ENCODE measurements around the gene PTDSS2. TPM values are rescaled to one million over a fixed set of nuclear protein-coding genes. Genes with fewer than 3 reads are reported as not detected.
A peak's percentile ranks its signal among the peaks of the same experiment; 100 is the strongest.

The PTDSS2 gene
- polyA plus RNA-seq, 4 donors = 9.5 to 20.3 (median 15.4) TPM

GRCh38 chr11:417652-418342, 32.3 kb upstream of the PTDSS2 start:
- WGBS, 3 donors = 51 to 64% (median 62%) methylated on average over 18 to 19 of the region's 19 CpGs
- peaks cover 0 to 31% (median 0%) of the 10 kb centered on the region in 3 donors for H3K4me1 ChIP-seq (ENCODE audit: control insufficient read depth in 3 of 3, insufficient read depth in 2 of 3, low read depth in 1 of 3, low read length in 2 of 3)
- no peak for FAIRE-seq
- peaks cover 0 to 58% (median 7%) of the 10 kb centered on the region in 3 donors for H3K36me3 ChIP-seq (ENCODE audit: control insufficient read depth in 3 of 3, insufficient read depth in 2 of 3, low read depth in 1 of 3, low read length in 3 of 3)
- no peaks in the 10 kb centered on the region for H3K9me3 ChIP-seq (ENCODE audit: control insufficient read depth in 2 of 2, insufficient read depth in 1 of 2, low read depth in 1 of 2, low read length in 1 of 2)
- H3K27ac ChIP-seq (ENCODE audit: low read depth in 1 of 3, low read length in 2 of 3) = peak overlapping the region; percentile 63 to 90 (median 82)
- H3K27me3 ChIP-seq (ENCODE audit: control insufficient read depth in 3 of 3, insufficient read depth in 3 of 3, low read length in 3 of 3) = peaks cover 0 to 7% (median 0%) of the 10 kb centered on the region in 3 donors
- DNase-seq = no peak
- peak overlapping the region; percentile 6 to 83 (median 45) for H3K4me3 ChIP-seq (ENCODE audit: low read depth in 1 of 3, low read length in 3 of 3)

- Histone ChIP-seq H3K4me1 (ENCODE audit: control insufficient read depth in 3 of 3, insufficient read depth in 2 of 3, low read depth in 1 of 3, low read length in 2 of 3) (peaks cover 0 to 31% (median 0%) of the 10 kb centered on the region in 3 donors), H3K27me3 (ENCODE audit: control insufficient read depth in 3 of 3, insufficient read depth in 3 of 3, low read length in 3 of 3) (peaks cover 0 to 7% (median 0%) of the 10 kb centered on the region in 3 donors), H3K27ac (ENCODE audit: low read depth in 1 of 3, low read length in 2 of 3) (no peak overlapping the region), H3K36me3 (ENCODE audit: control insufficient read depth in 3 of 3, insufficient read depth in 2 of 3, low read depth in 1 of 3, low read length in 3 of 3) (peaks cover 0 to 58% (median 7%) of the 10 kb centered on the region in 3 donors), H3K4me3 (ENCODE audit: low read depth in 1 of 3, low read length in 3 of 3) (no peak overlapping the region), H3K9me3 (ENCODE audit: control insufficient read depth in 2 of 2, insufficient read depth in 1 of 2, low read depth in 1 of 2, low read length in 1 of 2) (no peaks in the 10 kb centered on the region)
- no peak for FAIRE-seq
- WGBS, 3 donors = 89 to 93% (median 91%) methylated on average over 30 of the region's 30 CpGs
- no peak for DNase-seq
These were observed 31.5 kb upstream of the PTDSS2 start for GRCh38 chr11:418343-419247.

- Histone ChIP-seq H3K4me3 (ENCODE audit: low read depth in 1 of 3, low read length in 3 of 3) (no peak overlapping the region), H3K4me1 (ENCODE audit: control insufficient read depth in 3 of 3, insufficient read depth in 2 of 3, low read depth in 1 of 3, low read length in 2 of 3) (peaks cover 0 to 28% (median 0%) of the 10 kb centered on the region in 3 donors), H3K36me3 (ENCODE audit: control insufficient read depth in 3 of 3, insufficient read depth in 2 of 3, low read depth in 1 of 3, low read length in 3 of 3) (peaks cover 0 to 62% (median 7%) of the 10 kb centered on the region in 3 donors), H3K27ac (ENCODE audit: low read depth in 1 of 3, low read length in 2 of 3) (no peak overlapping the region), H3K9me3 (ENCODE audit: control insufficient read depth in 2 of 2, insufficient read depth in 1 of 2, low read depth in 1 of 2, low read length in 1 of 2) (no peaks in the 10 kb centered on the region), H3K27me3 (ENCODE audit: control insufficient read depth in 3 of 3, insufficient read depth in 3 of 3, low read length in 3 of 3) (peaks cover 0 to 7% (median 0%) of the 10 kb centered on the region in 3 donors)
- FAIRE-seq = no peak
- DNase-seq = no peak
- WGBS, 3 donors = 88 to 92% (median 91%) methylated on average over 20 of the region's 20 CpGs
These were observed 30.7 kb upstream of the PTDSS2 start for GRCh38 chr11:419248-420005.

DNA sequence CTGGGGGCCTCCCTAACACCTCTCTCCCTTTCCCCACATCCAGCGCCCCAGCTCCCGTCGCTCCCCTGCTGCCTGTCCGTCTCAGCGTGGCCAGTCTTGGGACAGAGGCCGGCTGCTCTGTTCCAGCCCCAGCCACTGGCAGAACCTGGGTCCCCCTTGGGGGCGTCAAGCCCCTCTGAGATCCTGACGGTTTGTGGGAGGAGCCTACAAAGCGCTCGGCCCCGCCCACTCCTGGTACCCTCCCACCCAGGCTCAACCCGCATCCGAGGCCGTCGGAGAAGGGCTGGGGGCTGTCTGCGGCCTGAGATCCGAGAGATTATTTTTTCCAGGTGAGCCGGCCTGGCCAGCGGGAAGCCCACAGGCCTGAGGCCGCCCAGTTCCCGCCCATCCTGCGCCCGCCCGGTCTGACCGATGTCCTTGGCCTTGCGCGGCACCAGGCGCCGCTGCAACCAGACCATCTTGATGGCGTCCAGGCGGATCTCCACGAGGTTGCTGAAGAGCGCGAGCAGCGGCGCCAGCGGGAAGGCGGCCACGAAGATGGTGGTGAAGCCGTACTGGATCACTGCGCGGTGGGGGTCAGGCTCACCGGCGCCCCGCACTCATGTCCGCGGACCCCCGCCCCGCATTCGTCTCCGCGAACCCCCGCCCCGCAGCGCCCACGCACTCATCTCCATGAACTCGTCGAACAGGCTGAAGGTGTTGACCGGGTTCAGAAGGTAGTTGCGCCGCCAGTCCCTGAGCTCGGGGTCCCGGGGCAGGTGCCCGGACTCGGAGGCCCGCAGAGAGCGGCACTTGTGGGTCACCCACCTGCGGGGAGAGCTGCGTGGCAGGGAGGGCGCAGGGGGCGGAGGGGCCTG, 29.8 kb upstream of the PTDSS2 start:
- peaks cover 0 to 62% (median 7%) of the 10 kb centered on the region in 3 donors for H3K36me3 ChIP-seq (ENCODE audit: control insufficient read depth in 3 of 3, insufficient read depth in 2 of 3, low read depth in 1 of 3, low read length in 3 of 3)
- no peak overlapping the region for H3K27ac ChIP-seq (ENCODE audit: low read depth in 1 of 3, low read length in 2 of 3)
- FAIRE-seq = no peak
- WGBS, 3 donors = 73 to 90% (median 84%) methylated on average over 55 to 71 of the region's 71 CpGs
- peaks cover 0 to 20% (median 0%) of the 10 kb centered on the region in 3 donors for H3K4me1 ChIP-seq (ENCODE audit: control insufficient read depth in 3 of 3, insufficient read depth in 2 of 3, low read depth in 1 of 3, low read length in 2 of 3)
- no peak for DNase-seq
- no peak overlapping the region for H3K4me3 ChIP-seq (ENCODE audit: low read depth in 1 of 3, low read length in 3 of 3)
- no peaks in the 10 kb centered on the region for H3K9me3 ChIP-seq (ENCODE audit: control insufficient read depth in 2 of 2, insufficient read depth in 1 of 2, low read depth in 1 of 2, low read length in 1 of 2)
- H3K27me3 ChIP-seq (ENCODE audit: control insufficient read depth in 3 of 3, insufficient read depth in 3 of 3, low read length in 3 of 3) = peaks cover 0 to 7% (median 0%) of the 10 kb centered on the region in 3 donors

- Histone ChIP-seq H3K27ac (ENCODE audit: low read depth in 1 of 3, low read length in 2 of 3) (no peak overlapping the region), H3K4me1 (ENCODE audit: control insufficient read depth in 3 of 3, insufficient read depth in 2 of 3, low read depth in 1 of 3, low read length in 2 of 3) (peaks cover 0 to 13% (median 0%) of the 10 kb centered on the region in 3 donors), H3K27me3 (ENCODE audit: control insufficient read depth in 3 of 3, insufficient read depth in 3 of 3, low read length in 3 of 3) (peaks cover 0 to 7% (median 0%) of the 10 kb centered on the region in 3 donors), H3K4me3 (ENCODE audit: low read depth in 1 of 3, low read length in 3 of 3) (no peak overlapping the region), H3K9me3 (ENCODE audit: control insufficient read depth in 2 of 2, insufficient read depth in 1 of 2, low read depth in 1 of 2, low read length in 1 of 2) (no peaks in the 10 kb centered on the region), H3K36me3 (ENCODE audit: control insufficient read depth in 3 of 3, insufficient read depth in 2 of 3, low read depth in 1 of 3, low read length in 3 of 3) (peaks cover 0 to 61% (median 7%) of the 10 kb centered on the region in 3 donors)
- no peak for DNase-seq
- FAIRE-seq = no peak
- WGBS, 3 donors = 89 to 92% (median 90%) methylated on average over 20 to 21 of the region's 21 CpGs
These were observed 29.2 kb upstream of the PTDSS2 start for GRCh38 chr11:420911-421321.

- 79 to 81% (median 79%) methylated on average over 10 of the region's 10 CpGs for WGBS, 3 donors
- H3K36me3 ChIP-seq (ENCODE audit: control insufficient read depth in 3 of 3, insufficient read depth in 2 of 3, low read depth in 1 of 3, low read length in 3 of 3) = peaks cover 0 to 72% (median 7%) of the 10 kb centered on the region in 3 donors
- no peaks in the 10 kb centered on the region for H3K9me3 ChIP-seq (ENCODE audit: control insufficient read depth in 2 of 2, insufficient read depth in 1 of 2, low read depth in 1 of 2, low read length in 1 of 2)
- DNase-seq = peak in 1 of 2 donors; percentile 52
- H3K4me3 ChIP-seq (ENCODE audit: low read depth in 1 of 3, low read length in 3 of 3) = no peak overlapping the region
- peak overlapping the region in 1 of 3 donors; percentile 40 for H3K27ac ChIP-seq (ENCODE audit: low read depth in 1 of 3, low read length in 2 of 3)
- peaks cover 0 to 7% (median 0%) of the 10 kb centered on the region in 3 donors for H3K27me3 ChIP-seq (ENCODE audit: control insufficient read depth in 3 of 3, insufficient read depth in 3 of 3, low read length in 3 of 3)
- FAIRE-seq = no peak
- peaks cover 0 to 12% (median 0%) of the 10 kb centered on the region in 3 donors for H3K4me1 ChIP-seq (ENCODE audit: control insufficient read depth in 3 of 3, insufficient read depth in 2 of 3, low read depth in 1 of 3, low read length in 2 of 3)
These were observed 27.8 kb upstream of the PTDSS2 start for GRCh38 chr11:422249-422656.

DNA sequence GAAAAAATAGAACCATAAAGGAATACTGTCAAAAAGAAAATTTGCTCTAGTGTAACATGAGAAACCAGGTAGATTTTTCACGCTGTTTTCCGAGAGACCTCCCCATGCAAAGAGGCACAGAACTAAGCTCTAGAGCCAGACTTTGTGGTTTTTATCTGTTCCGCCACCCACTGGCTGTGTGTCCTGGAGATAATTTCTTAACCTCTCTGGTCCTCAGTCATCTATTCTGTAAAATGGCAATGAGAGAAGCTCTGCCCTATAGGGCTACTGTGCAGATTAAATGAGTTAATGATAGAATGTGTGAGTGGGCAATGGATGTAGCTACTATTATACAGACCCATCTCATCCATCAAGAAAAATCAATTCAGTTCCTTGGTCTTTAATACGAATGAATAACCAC, 25.8 kb upstream of the PTDSS2 start:
- 91 to 92% (median 92%) methylated on average over 4 of the region's 4 CpGs for WGBS, 3 donors
- H3K9me3 ChIP-seq (ENCODE audit: control insufficient read depth in 2 of 2, insufficient read depth in 1 of 2, low read depth in 1 of 2, low read length in 1 of 2) = no peaks in the 10 kb centered on the region
- FAIRE-seq = no peak
- H3K4me3 ChIP-seq (ENCODE audit: low read depth in 1 of 3, low read length in 3 of 3) = no peak overlapping the region
- peaks cover 0 to 72% (median 9%) of the 10 kb centered on the region in 3 donors for H3K36me3 ChIP-seq (ENCODE audit: control insufficient read depth in 3 of 3, insufficient read depth in 2 of 3, low read depth in 1 of 3, low read length in 3 of 3)
- DNase-seq = no peak
- H3K4me1 ChIP-seq (ENCODE audit: control insufficient read depth in 3 of 3, insufficient read depth in 2 of 3, low read depth in 1 of 3, low read length in 2 of 3) = peaks cover 0 to 4% (median 0%) of the 10 kb centered on the region in 3 donors
- no peaks in the 10 kb centered on the region for H3K27me3 ChIP-seq (ENCODE audit: control insufficient read depth in 3 of 3, insufficient read depth in 3 of 3, low read length in 3 of 3)
- H3K27ac ChIP-seq (ENCODE audit: low read depth in 1 of 3, low read length in 2 of 3) = no peak overlapping the region
